H1 (cell line): ENCODE data around the gene CAMK2B. TPM values are rescaled to one million over a fixed set of nuclear protein-coding genes. Genes with fewer than 3 reads are reported as not detected.

Experiments
- ASH2L ChIP-seq: fragments of 200-600, 300-600 bp; sonication (generic); IDR thresholded peaks from one replicate; pipeline ENCODE4 v1.7.1; 2017; ENCODE audit warnings: low read length
- BCL11A ChIP-seq, 2 experiments: IDR thresholded peaks; one replicate each; pipeline ENCODE4 v1.6.1; 2011; ENCODE audit warnings: low read depth in 2 of 2, low read length in 2 of 2, mild to moderate bottlenecking in 2 of 2
- CHD1 ChIP-seq: IDR thresholded peaks from 2 replicates; pipeline ENCODE4 v1.6.1; 2012; ENCODE audit warnings: low read depth, low read length, improper control_type of control experiment
- CHD2 ChIP-seq: IDR thresholded peaks from 2 replicates; pipeline ENCODE4 v1.6.1; 2012; ENCODE audit warnings: low read length, improper control_type of control experiment
- HDAC6 ChIP-seq: IDR thresholded peaks from one replicate; pipeline ENCODE4 v1.7.1; 2012; ENCODE audit warnings: low read depth, mild to moderate bottlenecking, inconsistent platforms, low read length, moderate library complexity
- JUND ChIP-seq: IDR thresholded peaks from 2 replicates; pipeline ENCODE4 v1.6.1; 2011; ENCODE audit warnings: mild to moderate bottlenecking, improper control_type of control experiment, low read length
- PHF8 ChIP-seq: fragments of 200-600 bp; sonication (generic); conservative IDR thresholded peaks from 2 replicates; pipeline ENCODE4 v1.7.1; 2012; ENCODE audit warnings: low read depth, mild to moderate bottlenecking, inconsistent platforms, low read length, moderate library complexity
- RBBP5 ChIP-seq: IDR thresholded peaks from 2 replicates; pipeline ENCODE4 v1.7.1; 2012; ENCODE audit warnings: low read depth, mild to moderate bottlenecking, inconsistent platforms, low read length, moderate library complexity, borderline replicate concordance
- RFX5 ChIP-seq: IDR thresholded peaks from 2 replicates; pipeline ENCODE4 v1.6.1; 2011; ENCODE audit warnings: low read depth, low read length, improper control_type of control experiment, borderline replicate concordance
- SIN3A ChIP-seq, 2 experiments: IDR thresholded peaks in 1 of 2; conservative IDR thresholded peaks in 1 of 2; 2 replicates each; pipeline ENCODE4 v1.6.1; 2011 to 2012; ENCODE audit warnings: low read length in 2 of 2, improper control_type of control experiment in 1 of 2, low read depth in 1 of 2, mild to moderate bottlenecking in 1 of 2
- TAF7 ChIP-seq: optimal IDR thresholded peaks from 2 replicates; pipeline ENCODE3; 2011; ENCODE audit warnings: low read depth, mild to moderate bottlenecking, inconsistent platforms, low read length, moderate library complexity, borderline replicate concordance
- polyA plus RNA-seq, 7 experiments: library from polyadenylated mRNA; depleted of rRNA in 3 of 7; stranded (reverse) in 5 of 7; unstranded in 2 of 7; fragments of >200 nt in 5 of 7; fragments of 200-250 nt in 2 of 7; gene quantifications; 1 replicate in 5 of 7; 2 replicates in 1 of 7; 4 replicates in 1 of 7; pipeline versions ENCODE4 v1.2.1 to v1.2.3, GENCODE V29; 2011 to 2013; ENCODE audit warnings: missing spikeins in 2 of 7, mixed read lengths in 2 of 7
- total RNA-seq: library from RNA; stranded (reverse); fragmentation: NEBNext Ultra II Directional; extraction: Animal tissue kit (Norgen Biotek cat#: 25700); gene quantifications from 2 replicates; pipeline ENCODE4 v1.2.1, GENCODE V29; 2021

The CAMK2B gene
- total and polyA plus RNA-seq, 2 of the 8 experiments (the other 6 are each of a cell fraction or from before 2014, with no cell fraction given) = 0.05 to 0.15 TPM

- TF ChIP-seq SIN3A (conservative IDR thresholded peaks at IDR 0.05 in 1 of 2, IDR thresholded peaks at IDR 0.05 in 1 of 2; ENCODE audit: low read depth in 1 of 2, low read length in 2 of 2) (no peak), HDAC6 (no peak), TAF7 (no peak), JUND (no peak), BCL11A (IDR thresholded peaks at IDR 0.05; ENCODE audit: low read depth in 2 of 2, low read length in 2 of 2) (no peak), CHD2 (no peak), PHF8 (no peak), CHD1 (no peak), ASH2L (no peak), RFX5 (no peak), RBBP5 (no peak)
Observed at GRCh38 chr7:44286618-44287487, 38.5 kb downstream of the CAMK2B start (continued).
